Panc1 (cell line): Measurements from ENCODE around the gene SPTBN4. TPM values are rescaled to one million over a fixed set of nuclear protein-coding genes. Genes with fewer than 3 reads are reported as not detected.
"Not testable (repeated sequence)": the region's sequence is repeated elsewhere in the genome, so short reads cannot be mapped to it uniquely, and the experiment has no call there.

ENCODE experiments used
- ATAC-seq: fragments of 200-7000 bp; cut with Tn5 transposase; 2 replicates; pipeline ENCODE4 v1.9.1; 2020; ENCODE audit warnings: mild to moderate bottlenecking, moderate library complexity
- BruUV-seq: library from RNA; stranded (reverse); fragments of 400-500 nt; replicated peaks from 2 replicates; lab custom pipeline; 2021; lab: Mats Ljungman, UMichigan
- CTCF ChIA-PET: fragments of 300-600 bp; sonication (Branson Sonifier 250); formaldehyde crosslinking; loops from one replicate; lab custom pipeline; 2022; ENCODE audit warnings: antibody characterized with exemption; lab: Charles Lee
- POLR2A ChIA-PET: fragments of 300-600 bp; sonication (Branson Sonifier 250); formaldehyde crosslinking; loops from one replicate; lab custom pipeline; 2022; ENCODE audit warnings: antibody characterized with exemption; lab: Charles Lee
- DNase-seq: peaks from one replicate; pipeline ENCODE4 v3.0.0-alpha.2; 2010; ENCODE audit warnings: low read depth, low spot score
- H3K27ac ChIP-seq: 2 replicates; pipeline ENCODE4 v1.5.1; 2011; ENCODE audit warnings: mild to moderate bottlenecking, low read length, inconsistent platforms
- H3K27me3 ChIP-seq: fragments of 200-500 bp; sonication (Bioruptor generic); 2 replicates; pipeline ENCODE4 v1.6.0; 2014; ENCODE audit warnings: low read length, inconsistent platforms; ENCODE audit not compliant: control insufficient read depth, insufficient read depth
- H3K36me3 ChIP-seq: fragments of 200-500 bp; sonication (Bioruptor generic); 2 replicates; pipeline ENCODE4 v1.5.1; 2014; ENCODE audit warnings: inconsistent platforms, mild to moderate bottlenecking, low read length, moderate library complexity; ENCODE audit not compliant: control insufficient read depth, insufficient read depth
- H3K4me1 ChIP-seq: 2 replicates; pipeline ENCODE4 v1.5.1; 2011; ENCODE audit warnings: inconsistent platforms, mild to moderate bottlenecking, low read length, moderate library complexity; ENCODE audit not compliant: control insufficient read depth, insufficient read depth
- H3K4me3 ChIP-seq, 2 experiments: 2 replicates each; pipeline ENCODE4 v1.5.1; 2011 to 2012; ENCODE audit warnings: low read depth in 2 of 2, low read length in 2 of 2, mild to moderate bottlenecking in 2 of 2, inconsistent platforms in 1 of 2, moderate library complexity in 1 of 2
- H3K9me3 ChIP-seq: fragments of 200-500 bp; sonication (Bioruptor generic); 2 replicates; pipeline ENCODE4 v1.5.1; 2014; ENCODE audit warnings: low read depth, mild to moderate bottlenecking, inconsistent platforms, low read length, moderate library complexity; ENCODE audit not compliant: control insufficient read depth, insufficient read depth
- POLR2AphosphoS5 ChIP-seq: IDR thresholded peaks from 2 replicates; pipeline ENCODE4 v1.6.1; 2012; ENCODE audit warnings: mild to moderate bottlenecking, low read depth, low read length, moderate library complexity
- SIN3A ChIP-seq: IDR thresholded peaks from 2 replicates; pipeline ENCODE4 v1.6.1; 2012; ENCODE audit warnings: low read depth, mild to moderate bottlenecking, low read length, moderate library complexity, borderline replicate concordance; ENCODE audit not compliant: insufficient read depth
- TCF7L2 ChIP-seq: IDR thresholded peaks from 2 replicates; pipeline ENCODE4 v1.6.1; 2011; ENCODE audit warnings: mild to moderate bottlenecking, low read depth, low read length, inconsistent platforms
- in situ Hi-C: cut with HindIII; loops from 2 replicates; pipeline ENCODE4 v1.10.0; 2016; ENCODE audit warnings: low sequenced_read_pairs, low pct_unique_long_range_greater_than_20kb
- intact Hi-C: fragments of 100-400 bp; cut with micrococcal nuclease; formaldehyde crosslinking; loops from one replicate; pipeline ENCODE4 v1.10.0; 2022; ENCODE audit not compliant: unreplicated experiment
- total RNA-seq: library from RNA; stranded (reverse); gene quantifications from one replicate; pipeline ENCODE4 v1.2.1, GENCODE V29; 2021; ENCODE audit not compliant: unreplicated experiment
- TF ChIP-seq, protein P1 (sequence below): fragments of 450-650 bp; IDR thresholded peaks from 2 replicates; pipeline ENCODE4 v1.5.1; 2017; ENCODE audit warnings: mild to moderate bottlenecking
- TF ChIP-seq, protein P2 (sequence below), 2 experiments: IDR thresholded peaks; 2 replicates each; pipeline ENCODE4 v1.6.1; 2011 to 2012; ENCODE audit warnings: low read depth in 2 of 2, control low read depth in 1 of 2, low read length in 1 of 2, mild to moderate bottlenecking in 1 of 2, moderate library complexity in 1 of 2; ENCODE audit not compliant: insufficient read depth in 1 of 2

The SPTBN4 gene
- total RNA-seq, 1 experiment from 2014 or later = 1.2 TPM

DNA sequence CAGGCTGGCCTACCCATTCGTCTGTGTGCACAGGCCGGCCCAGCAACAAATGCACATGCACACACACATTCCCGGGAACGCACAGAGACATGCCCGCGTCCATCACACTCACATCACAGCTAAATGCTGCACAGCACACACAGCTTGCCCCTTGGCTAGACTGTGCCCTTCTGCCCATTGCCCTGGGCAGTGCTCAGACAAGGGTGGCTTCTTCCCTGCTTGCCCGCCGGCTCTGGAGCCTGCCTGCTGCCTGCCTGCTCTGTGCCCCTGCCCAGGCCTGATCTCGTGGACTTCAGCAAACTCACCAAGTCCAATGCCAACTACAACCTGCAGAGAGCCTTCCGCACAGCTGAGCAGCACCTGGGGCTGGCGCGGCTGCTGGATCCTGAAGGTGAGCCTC lies 30.4 kb downstream of the SPTBN4 start:
- ChIA-PET CTCF (no interaction called here), POLR2A (no interaction called here)
- no peaks in the 10 kb centered on the region for H3K36me3 ChIP-seq
- H3K27ac ChIP-seq = no peak overlapping the region
- in situ Hi-C loops (no loop called here), intact Hi-C loops (no loop called here)
- H3K27me3 ChIP-seq = no peaks in the 10 kb centered on the region
- TF ChIP-seq SIN3A (no peak), POLR2AphosphoS5 (no peak), TCF7L2 (no peak)
- TF ChIP-seq, protein P1, sequence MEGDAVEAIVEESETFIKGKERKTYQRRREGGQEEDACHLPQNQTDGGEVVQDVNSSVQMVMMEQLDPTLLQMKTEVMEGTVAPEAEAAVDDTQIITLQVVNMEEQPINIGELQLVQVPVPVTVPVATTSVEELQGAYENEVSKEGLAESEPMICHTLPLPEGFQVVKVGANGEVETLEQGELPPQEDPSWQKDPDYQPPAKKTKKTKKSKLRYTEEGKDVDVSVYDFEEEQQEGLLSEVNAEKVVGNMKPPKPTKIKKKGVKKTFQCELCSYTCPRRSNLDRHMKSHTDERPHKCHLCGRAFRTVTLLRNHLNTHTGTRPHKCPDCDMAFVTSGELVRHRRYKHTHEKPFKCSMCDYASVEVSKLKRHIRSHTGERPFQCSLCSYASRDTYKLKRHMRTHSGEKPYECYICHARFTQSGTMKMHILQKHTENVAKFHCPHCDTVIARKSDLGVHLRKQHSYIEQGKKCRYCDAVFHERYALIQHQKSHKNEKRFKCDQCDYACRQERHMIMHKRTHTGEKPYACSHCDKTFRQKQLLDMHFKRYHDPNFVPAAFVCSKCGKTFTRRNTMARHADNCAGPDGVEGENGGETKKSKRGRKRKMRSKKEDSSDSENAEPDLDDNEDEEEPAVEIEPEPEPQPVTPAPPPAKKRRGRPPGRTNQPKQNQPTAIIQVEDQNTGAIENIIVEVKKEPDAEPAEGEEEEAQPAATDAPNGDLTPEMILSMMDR = no peak
- TF ChIP-seq, protein P2, sequence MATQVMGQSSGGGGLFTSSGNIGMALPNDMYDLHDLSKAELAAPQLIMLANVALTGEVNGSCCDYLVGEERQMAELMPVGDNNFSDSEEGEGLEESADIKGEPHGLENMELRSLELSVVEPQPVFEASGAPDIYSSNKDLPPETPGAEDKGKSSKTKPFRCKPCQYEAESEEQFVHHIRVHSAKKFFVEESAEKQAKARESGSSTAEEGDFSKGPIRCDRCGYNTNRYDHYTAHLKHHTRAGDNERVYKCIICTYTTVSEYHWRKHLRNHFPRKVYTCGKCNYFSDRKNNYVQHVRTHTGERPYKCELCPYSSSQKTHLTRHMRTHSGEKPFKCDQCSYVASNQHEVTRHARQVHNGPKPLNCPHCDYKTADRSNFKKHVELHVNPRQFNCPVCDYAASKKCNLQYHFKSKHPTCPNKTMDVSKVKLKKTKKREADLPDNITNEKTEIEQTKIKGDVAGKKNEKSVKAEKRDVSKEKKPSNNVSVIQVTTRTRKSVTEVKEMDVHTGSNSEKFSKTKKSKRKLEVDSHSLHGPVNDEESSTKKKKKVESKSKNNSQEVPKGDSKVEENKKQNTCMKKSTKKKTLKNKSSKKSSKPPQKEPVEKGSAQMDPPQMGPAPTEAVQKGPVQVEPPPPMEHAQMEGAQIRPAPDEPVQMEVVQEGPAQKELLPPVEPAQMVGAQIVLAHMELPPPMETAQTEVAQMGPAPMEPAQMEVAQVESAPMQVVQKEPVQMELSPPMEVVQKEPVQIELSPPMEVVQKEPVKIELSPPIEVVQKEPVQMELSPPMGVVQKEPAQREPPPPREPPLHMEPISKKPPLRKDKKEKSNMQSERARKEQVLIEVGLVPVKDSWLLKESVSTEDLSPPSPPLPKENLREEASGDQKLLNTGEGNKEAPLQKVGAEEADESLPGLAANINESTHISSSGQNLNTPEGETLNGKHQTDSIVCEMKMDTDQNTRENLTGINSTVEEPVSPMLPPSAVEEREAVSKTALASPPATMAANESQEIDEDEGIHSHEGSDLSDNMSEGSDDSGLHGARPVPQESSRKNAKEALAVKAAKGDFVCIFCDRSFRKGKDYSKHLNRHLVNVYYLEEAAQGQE (IDR thresholded peaks at IDR 0.05; ENCODE audit: insufficient read depth in 1 of 2, low read depth in 2 of 2, low read length in 1 of 2) = no peak
- ATAC-seq = no peak
- no peak for DNase-seq
- no peaks in the 10 kb centered on the region for H3K4me1 ChIP-seq
- H3K4me3 ChIP-seq = no peak overlapping the region
- no TSS peak for BruUV-seq
- H3K9me3 ChIP-seq = no peaks in the 10 kb centered on the region

DNA sequence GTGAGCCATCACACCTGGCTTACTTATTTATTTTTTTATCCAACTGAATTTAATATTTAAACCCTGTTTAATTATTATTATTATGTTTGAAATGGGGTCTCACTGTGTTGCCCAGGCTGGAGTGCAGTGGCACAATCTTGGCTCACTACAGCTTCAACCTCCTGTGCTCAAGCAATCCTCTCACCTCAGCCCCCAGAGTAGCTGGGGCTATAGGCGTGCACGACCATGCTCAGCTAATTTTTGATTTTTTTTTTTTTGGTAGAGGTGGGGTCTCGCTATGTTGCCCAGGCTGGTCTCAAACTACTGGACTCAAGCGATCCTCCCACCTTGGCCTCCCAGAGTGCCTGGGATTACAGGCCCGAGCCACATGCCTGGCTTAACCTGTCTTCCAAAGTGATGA lies 32.5 kb downstream of the SPTBN4 start:
- no peaks in the 10 kb centered on the region for H3K9me3 ChIP-seq
- in situ Hi-C loops (no loop called here), intact Hi-C loops (no loop called here)
- POLR2A ChIA-PET = interaction anchor here (0.6 kb wide), 1 partner anchor 452 kb away, joined by 6 read pairs; no protein-coding TSS in a partner anchor
- H3K36me3 ChIP-seq = no peaks in the 10 kb centered on the region
- H3K4me1 ChIP-seq = no peaks in the 10 kb centered on the region
- no peak for DNase-seq
- H3K27me3 ChIP-seq = no peaks in the 10 kb centered on the region
- ATAC-seq = no peak
- H3K27ac ChIP-seq = no peak overlapping the region
- no TSS peak for BruUV-seq
- no peak for TF ChIP-seq POLR2AphosphoS5
- no peak for TF ChIP-seq TCF7L2
- TF ChIP-seq, protein P2 (IDR thresholded peaks at IDR 0.05; ENCODE audit: insufficient read depth in 1 of 2, low read depth in 2 of 2, low read length in 1 of 2) = no peak
- TF ChIP-seq SIN3A = no peak
- TF ChIP-seq, protein P1 = no peak
- CTCF ChIA-PET = interaction anchor here (0.5 to 0.7 kb wide), 3 partner anchors 57 to 194 kb away, joined by 3 to 8 read pairs (median 5); no protein-coding TSS in a partner anchor
- no peak overlapping the region for H3K4me3 ChIP-seq

DNA sequence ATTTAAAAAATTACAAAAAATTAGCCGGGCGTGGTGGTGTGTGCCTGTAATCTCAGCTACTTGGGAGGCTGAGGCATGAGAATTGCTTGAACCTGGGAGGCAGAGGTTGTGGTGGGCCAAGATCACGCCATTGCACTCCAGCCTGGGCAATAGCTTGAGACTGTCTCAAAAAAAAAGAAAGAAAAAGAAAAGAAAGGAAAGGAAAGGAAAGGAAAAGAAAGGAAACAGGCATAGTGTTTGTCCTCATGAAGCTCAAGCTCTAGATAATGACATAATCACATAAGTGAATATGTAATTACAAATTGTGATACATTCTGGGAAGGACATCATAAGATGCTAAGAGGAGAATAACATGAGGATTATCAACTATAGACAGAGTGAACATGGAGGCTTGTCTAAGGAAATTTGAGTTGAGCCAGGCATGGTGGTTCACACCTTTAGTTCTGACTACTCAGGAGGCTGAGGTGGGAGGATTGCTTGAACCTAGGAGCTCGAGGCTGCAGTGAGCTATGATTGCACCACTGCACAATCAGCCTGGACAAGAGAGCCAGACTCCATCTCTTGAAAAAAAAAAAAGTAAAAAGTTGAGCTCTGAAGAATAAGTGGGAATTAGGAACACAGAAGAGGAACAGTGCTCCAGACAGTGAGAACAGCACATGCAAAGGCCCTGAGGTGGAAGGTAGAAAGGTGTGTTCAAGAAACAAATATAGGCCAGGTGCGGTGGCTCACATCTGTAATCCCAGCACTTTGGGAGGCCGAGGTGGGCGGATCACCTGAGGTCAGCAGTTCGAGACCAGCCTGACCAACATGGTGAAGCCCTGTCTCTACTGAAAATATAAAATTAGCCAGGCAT lies 34.1 kb downstream of the SPTBN4 start:
- POLR2A ChIA-PET, ATAC-seq, DNase-seq: not testable (repeated sequence)

More for the DNA sequence above, 34.1 kb downstream of the SPTBN4 start:
- BruUV-seq, intact Hi-C loops, H3K4me1 ChIP-seq, H3K4me3 ChIP-seq, CTCF ChIA-PET, H3K36me3 ChIP-seq, H3K9me3 ChIP-seq, H3K27ac ChIP-seq, H3K27me3 ChIP-seq, in situ Hi-C loops: not testable (repeated sequence)
